Fibroblast of pulmonary artery (primary cell): ENCODE measurements around the gene EOMES.
"Not testable (repeated sequence)": the region's sequence is repeated elsewhere in the genome, so short reads cannot be mapped to it uniquely, and the experiment has no call there.

Experiments used
- DNase-seq: peaks from one replicate; pipeline ENCODE4 v3.0.0-alpha.2; 2010; ENCODE audit warnings: low read depth
- H3K4me3 ChIP-seq: replicated peaks from 2 replicates; pipeline ENCODE4 v1.5.1; 2011; ENCODE audit warnings: low read depth, mild to moderate bottlenecking, control low read depth, low read length, moderate library complexity
- TF ChIP-seq, protein P1 (sequence below): IDR thresholded peaks from 2 replicates; pipeline ENCODE4 v1.5.1; 2011; ENCODE audit warnings: mild to moderate bottlenecking, control low read depth, low read length, inconsistent platforms; ENCODE audit errors: missing control alignments

The EOMES gene

DNA sequence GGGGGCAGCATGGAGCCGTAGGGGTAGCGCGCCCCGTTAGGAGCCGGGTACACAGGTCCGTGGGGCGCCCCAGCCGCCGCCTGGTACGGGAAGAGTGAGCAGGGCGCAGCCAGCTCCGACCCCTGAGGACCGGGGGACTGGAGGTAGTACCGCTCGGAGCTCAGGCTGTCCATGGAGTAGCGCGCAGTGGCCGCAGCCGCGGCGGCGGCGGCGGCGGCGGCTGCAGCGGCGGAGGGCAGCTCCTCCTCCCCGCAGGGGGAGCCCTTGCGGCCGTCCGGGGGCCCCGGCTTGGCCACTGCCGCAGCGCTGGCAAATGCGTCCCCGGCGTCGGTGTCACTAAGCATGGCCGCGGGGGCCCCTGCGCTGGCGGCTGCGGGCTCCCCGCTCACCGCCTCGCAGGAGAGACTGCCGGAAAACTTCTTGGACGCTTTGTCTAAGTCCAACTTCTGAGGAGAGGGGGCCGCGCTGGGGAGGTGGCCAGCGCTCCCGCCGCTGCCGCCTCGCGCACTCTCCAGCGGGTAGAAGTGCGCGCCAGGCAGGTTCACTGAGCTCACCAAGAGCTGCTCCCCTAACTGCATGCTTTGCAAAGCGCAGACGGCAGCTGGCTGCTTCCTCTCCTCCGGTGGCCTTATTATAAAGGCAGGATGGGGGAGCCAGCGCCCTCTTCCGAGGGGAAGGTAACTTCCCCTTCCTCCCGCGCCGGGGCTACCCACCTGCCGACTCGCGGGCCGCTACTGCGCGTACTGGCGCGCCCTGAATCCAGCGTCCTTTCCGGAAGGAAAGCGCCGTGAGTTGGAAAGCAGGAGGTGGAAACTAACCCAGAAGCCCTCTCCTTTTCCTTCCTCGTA is at the start of gene EOMES:
Gene EOMES (minus strand): TSS at position 607 of the 848 bp plus-strand sequence. CDS start 29 bp downstream, at position 578.
- peak; percentile 34 for DNase-seq
- peak within 1 kb of the TSS; percentile 13 for H3K4me3 ChIP-seq
- TF ChIP-seq, protein P1, sequence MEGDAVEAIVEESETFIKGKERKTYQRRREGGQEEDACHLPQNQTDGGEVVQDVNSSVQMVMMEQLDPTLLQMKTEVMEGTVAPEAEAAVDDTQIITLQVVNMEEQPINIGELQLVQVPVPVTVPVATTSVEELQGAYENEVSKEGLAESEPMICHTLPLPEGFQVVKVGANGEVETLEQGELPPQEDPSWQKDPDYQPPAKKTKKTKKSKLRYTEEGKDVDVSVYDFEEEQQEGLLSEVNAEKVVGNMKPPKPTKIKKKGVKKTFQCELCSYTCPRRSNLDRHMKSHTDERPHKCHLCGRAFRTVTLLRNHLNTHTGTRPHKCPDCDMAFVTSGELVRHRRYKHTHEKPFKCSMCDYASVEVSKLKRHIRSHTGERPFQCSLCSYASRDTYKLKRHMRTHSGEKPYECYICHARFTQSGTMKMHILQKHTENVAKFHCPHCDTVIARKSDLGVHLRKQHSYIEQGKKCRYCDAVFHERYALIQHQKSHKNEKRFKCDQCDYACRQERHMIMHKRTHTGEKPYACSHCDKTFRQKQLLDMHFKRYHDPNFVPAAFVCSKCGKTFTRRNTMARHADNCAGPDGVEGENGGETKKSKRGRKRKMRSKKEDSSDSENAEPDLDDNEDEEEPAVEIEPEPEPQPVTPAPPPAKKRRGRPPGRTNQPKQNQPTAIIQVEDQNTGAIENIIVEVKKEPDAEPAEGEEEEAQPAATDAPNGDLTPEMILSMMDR, result no peak

DNA sequence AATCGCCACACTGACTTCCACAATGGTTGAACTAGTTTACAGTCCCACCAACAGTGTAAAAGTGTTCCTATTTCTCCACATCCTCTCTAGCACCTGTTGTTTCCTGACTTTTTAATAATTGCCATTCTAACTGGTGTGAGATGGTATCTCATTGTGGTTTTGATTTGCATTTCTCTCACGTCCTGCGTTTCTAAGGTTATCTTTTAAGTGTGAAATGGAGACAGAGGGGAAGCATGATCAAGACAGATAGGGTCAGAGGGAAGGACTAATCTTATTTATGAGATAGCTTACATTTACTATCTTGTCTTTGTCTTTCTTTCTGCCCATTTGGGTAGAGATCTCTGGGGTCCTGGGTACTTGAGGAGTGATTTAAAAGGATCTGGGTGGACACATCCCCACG is 48.3 kb upstream of the EOMES start:
- not testable (repeated sequence) for H3K4me3 ChIP-seq, DNase-seq

DNA sequence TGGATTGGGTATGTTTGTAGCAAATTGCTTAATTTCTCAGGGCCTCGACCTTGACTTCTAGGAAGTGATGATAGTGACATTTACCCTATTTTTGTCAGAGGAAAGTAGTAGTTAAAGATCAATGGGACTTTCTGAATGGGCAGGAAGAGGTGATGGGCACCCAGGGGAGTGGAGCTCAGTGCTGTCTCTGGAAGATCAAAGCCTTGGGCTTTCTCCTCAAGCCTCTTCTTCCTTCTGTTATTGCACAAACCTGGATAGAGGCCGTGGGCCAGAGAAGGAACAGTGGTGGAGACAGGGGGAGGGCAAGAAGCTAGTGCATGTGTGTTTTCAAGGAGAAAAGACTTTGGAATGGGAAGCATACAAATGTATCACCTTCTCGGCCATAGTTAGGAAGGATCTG is 44.9 kb upstream of the EOMES start:
- H3K4me3 ChIP-seq, result no peak overlapping the region
- TF ChIP-seq, protein P1, result no peak
- no peak for DNase-seq

DNA sequence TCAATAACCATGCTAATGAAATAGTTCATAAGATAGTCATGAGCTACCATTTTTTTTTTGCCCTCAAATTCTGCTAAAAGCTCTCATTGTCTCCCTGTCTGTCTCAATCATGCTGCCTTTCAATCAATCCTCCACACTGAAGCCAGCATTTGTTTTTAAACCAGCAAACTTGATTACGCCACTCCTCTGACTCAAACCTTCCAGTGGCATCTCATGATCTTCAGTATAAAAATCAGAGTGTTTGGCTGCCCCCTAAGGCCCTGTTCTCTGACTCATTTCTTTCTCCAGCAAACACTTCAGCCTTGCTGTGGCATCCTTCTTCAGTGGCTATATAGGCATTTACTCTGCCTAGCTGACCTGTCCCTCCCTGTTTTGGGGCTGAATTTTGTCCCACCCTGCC is 36.0 kb upstream of the EOMES start:
- TF ChIP-seq, protein P1, result no peak
- peak; percentile 74 for DNase-seq
- no peak overlapping the region for H3K4me3 ChIP-seq

DNA sequence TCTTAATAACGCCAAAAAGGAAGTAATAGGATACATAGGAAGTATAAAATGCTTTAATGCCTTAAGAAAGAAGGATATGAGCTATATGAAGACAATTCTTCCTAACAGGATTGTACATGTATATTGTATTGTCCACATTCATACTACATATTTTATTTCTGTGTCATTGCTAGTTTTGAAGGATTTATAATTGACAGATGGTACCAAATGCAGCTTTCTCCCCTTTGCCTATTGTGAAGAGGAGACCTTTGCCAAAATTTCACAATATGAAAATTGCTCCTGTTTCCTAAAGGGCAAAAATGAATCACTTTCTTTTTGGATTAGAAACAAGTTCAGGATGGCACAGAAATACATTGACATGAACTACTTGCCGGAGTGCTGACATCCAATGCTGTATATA is 34.8 kb upstream of the EOMES start:
- no peak for DNase-seq
- no peak overlapping the region for H3K4me3 ChIP-seq
- TF ChIP-seq, protein P1, result no peak

DNA sequence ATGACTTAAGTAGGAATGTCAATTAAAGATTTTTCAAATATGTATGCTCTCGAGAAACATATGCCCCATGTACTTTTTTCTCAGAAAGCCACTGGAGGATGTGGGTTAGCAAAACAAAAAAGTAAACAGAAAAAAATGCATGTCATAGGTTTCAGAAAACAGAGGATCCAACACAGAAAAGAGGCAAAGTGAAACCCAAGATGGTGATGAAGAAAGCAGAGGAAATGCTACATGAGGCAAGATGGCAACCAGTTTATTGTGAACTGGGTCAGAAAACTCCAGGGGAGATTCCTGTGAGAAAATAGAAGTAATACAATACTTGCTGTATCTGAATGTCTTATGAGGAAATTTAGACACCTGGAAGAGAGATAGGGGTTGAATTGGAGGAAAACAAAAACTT is 30.8 kb upstream of the EOMES start:
- TF ChIP-seq, protein P1, result no peak
- no peak overlapping the region for H3K4me3 ChIP-seq
- no peak for DNase-seq

DNA sequence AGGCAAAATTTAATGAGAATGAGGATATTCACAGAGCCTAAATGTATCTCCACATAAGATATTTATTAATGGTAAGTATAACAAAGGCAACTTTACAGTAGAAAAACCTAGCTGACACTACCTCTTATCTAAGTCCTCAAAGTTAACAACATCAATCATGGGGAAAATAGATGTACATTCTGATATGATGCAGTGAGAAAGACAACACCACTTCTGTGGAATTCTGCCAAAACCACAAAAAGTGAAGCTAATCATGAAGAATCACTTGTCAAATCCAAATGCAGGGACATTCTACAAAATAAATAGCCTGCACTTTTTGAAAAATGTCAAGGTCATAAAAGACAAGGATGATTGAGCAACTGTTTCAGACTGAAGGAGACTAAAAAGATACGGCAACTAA is 27.5 kb upstream of the EOMES start:
- TF ChIP-seq, protein P1, result no peak
- DNase-seq, result no peak
- no peak overlapping the region for H3K4me3 ChIP-seq
